Right hindlimb (tissue), 1 donor: ENCODE measurements around the gene SVIL.
"Not testable (repeated sequence)": the region's sequence is repeated elsewhere in the genome, so short reads cannot be mapped to it uniquely, and the experiment has no call there.

Experiments
- DNase-seq: peaks from one replicate; pipeline ENCODE4 v3.0.0-alpha.2; 2018

SVIL gene

DNA sequence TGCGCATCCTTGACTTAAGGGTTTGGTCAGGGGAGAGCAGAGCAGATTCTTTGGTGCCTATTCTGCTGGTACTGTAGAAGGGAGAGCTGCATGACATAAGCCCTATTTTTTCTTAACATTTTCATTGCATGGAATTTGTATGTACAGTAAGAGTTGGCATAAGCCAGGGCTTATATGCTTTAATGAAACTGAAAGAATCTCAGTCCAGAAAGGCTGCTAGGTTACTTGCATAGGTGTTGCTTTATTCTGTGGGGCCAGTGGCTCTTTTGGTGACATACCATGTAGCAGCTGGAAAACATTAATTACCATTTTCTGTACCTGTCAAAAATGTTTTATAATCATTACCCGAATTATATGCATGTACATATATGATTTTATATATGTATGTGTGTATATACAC, 193.8 kb downstream of the SVIL start:
- no peak for DNase-seq

DNA sequence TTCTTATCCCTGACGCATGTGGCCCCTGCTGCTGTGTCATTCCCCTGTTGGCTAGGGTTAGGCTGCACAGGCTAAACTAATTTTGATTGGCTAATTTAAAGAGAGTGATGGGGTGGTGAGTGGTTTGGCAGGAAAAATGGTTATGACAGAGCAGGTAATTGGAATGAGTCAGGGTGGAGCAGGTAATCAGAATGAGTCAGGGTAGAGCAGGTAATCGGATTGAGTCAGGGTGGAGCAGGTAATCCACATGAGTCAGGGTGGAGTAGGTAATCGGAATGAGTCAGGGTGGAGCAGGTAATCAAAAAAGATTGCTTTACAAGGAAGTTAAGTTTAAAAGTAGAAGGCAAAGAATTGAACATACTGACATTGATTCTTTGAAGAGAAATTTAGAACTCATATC, 195.8 kb downstream of the SVIL start:
- DNase-seq, result not testable (repeated sequence)

DNA sequence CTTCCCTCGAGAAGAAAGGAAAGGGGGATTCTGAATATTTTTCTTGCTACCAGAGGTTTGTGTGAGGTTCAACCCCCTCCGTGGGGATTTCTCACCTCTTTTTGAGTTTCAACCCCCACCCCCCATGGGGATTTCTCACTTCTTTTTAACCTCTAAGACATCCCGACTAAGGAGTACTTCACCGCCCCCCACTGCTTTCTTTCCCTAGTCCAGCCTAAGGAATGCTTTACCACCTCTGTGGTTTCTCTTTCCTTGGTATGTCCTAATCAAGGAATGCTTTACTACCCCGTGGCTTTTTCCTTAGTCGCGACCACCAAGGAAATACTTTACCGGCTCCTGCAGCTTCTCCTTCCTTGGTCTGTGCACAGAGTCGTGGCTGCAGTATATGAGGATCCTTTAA, 196.5 kb downstream of the SVIL start:
- DNase-seq, result no peak

DNA sequence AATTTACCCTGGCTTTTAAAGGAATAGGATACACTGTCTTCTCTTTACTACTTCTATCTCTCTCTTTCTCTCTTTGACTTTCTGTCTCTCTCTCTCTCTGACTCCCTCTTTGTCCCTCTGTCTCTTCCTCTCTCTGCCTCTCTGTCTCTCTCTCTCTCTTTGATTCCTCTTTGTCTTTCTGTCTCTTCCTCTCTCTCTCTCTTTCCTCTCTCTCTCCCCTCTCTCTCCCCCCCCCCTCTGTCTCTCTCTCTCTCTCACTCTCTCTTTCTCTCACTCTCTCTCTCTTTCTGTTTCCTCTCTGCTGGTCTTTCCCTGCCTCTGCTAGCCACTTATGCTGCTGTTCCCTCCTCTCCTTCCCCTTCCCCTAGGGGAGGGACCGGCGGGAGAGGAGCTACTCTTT, 196.9 kb downstream of the SVIL start:
- DNase-seq, result no peak

DNA sequence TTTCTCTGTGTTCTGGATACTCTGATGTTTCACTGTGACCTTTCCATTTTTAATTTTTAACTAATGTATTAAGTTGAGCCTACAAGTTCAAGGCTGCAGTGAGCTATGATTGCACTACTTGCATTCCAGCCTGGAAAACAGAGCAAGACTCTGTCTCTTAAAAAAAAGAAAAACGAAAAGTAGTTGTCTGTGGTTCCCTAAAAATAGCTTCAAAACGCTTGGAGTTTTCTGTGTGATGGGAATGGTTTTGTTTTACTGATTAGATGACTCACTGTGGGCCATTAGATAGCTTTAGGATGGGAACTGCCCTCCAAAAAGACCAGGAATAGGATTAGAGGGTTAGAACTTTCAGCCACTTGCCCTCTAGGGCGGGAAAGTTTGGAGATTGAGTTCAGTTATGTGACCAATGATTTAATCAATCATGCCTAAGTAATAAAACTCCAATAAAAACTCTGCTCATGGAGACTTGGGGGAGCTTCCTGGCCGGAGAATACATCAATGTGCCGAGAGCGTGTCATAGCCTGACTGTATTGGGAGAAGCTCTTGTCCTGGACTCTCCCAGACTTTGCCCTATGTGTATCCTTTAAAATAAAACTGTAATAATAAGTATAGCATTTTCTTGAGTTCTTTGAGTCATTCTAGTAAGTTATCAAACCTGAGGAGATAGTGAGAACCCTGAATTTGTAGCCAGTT, 198.8 kb downstream of the SVIL start:
- no peak for DNase-seq

DNA sequence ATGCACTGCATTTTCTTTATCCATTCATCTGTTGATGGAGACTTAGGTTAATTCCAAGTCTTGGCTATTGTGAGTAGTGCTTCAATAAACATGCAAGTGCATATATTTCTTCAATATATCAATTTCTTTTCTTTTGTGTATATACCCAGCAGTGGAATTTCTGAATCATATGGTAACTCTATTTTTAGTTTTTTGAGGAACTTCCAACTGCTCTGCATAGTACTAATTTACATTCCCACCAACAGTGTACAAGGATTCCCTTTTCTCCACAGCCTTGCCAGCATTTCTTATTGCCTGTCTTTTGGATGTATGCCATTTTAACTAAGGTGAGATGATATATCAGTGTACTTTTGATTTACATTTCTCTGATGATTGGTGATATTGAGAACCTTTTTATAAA, 200.7 kb downstream of the SVIL start:
- no peak for DNase-seq

DNA sequence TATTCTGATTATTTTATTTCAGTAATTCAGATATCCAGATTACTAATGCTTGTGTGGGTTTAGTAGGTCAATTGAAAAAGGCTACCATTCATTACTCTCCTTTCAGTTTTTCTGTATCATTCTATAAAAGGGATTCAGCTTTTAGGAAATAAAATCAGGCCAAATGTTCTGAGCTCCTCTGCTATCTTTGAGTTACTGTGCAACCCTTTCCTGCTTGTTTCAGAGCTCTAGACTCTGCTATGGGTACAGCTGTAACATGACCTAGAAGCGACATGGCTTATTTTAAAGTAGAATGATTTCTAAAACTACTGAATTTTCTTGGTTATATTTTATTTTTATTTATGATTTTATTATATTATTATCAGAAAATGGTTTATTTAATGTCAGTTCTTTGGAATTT, 203.1 kb downstream of the SVIL start:
- DNase-seq, result no peak

DNA sequence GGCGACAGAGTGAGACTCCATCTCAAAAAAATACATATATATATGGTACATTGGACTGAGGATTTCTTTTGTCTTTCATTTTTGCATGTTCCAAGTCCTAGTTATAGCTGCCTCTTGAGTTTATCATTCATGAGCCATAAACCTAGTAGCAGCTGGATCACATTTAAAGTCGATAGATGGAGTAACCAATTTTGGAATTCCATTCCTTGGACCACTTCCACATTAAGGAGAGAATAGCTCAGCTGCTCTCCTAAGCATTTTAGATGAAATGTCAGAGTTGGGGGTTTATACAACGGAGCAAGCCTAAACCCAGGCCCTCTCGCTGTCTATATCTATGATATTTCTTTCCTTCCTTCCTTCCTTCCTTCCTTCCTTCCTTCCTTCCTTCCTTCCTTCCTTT, 204.7 kb downstream of the SVIL start:
- no peak for DNase-seq

DNA sequence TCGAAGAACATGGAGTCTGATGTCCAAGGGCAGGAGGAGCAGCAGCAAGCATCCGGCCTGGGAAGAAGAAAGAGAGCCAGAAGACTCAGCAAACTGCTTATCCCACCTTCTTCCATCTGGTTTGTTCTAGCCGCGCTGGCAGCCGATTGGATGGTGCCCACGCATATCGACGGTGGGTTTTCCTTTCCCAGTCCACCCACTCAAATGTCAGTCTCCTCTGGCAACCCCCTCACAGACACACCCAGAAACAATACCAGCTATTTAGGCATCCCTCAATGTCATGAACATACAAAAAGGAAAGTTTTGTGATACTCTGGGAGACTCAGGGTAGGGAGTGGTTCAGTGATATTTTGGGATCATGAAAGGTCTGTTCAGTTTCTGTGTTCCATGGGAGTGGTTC, 206.3 kb downstream of the SVIL start:
- DNase-seq, result no peak

DNA sequence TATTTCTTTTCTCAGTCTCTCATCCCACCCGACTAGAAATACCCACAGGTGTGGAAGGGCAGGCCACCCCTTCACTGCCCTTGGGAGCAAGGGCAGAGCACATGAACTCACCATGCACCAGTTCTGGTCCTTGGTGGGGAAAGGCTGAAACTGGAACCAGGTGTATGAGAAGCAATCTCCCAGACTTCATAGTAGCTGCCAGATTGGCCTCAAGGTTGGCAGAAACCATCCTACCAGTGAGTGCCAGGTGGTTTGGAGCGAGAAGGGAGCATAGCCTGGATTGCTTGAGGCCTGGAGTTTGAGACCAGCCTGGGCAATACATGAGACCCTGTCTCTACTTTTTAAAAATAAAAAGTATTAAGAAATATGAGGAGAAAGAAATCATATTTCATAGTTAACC, 207.1 kb downstream of the SVIL start:
- DNase-seq, result no peak

DNA sequence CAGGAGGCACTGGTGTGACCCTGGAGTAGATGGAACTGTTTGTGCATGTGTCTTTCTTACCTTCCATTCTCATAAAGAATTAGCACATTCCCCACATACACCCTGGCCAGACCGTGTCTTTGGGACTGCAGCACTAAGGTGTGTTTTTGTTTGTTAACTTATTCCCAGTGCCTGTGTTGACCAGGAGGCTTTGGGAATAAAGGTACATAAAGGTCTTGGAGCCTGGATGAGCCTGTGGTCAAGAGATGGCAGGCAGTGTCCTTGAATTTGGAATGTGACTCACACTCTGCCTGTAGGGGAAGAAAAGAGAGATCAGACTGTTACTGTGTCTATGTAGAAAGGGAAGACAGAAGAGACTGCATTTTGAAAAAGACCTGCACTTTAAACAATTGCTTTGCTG, 208.4 kb downstream of the SVIL start:
- DNase-seq, result no peak

DNA sequence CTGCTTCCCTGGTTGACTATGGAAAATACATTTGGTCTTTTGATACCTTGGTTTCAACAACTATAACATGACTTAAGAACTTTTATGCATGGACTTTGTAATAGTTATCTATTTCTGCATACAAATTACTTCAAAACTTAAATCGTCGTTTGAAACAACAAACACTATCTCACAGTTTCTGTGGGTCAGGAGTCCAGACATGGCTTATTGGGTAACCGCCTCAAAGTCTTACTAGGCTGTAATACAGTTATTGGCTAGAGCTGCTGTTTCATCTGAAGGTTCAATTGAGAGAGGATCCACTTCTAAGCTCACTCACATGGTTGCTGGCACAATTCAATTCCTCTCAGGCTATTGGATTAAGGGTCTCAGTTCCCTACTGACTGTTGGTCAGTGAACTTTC, 210.8 kb downstream of the SVIL start:
- DNase-seq, result no peak

DNA sequence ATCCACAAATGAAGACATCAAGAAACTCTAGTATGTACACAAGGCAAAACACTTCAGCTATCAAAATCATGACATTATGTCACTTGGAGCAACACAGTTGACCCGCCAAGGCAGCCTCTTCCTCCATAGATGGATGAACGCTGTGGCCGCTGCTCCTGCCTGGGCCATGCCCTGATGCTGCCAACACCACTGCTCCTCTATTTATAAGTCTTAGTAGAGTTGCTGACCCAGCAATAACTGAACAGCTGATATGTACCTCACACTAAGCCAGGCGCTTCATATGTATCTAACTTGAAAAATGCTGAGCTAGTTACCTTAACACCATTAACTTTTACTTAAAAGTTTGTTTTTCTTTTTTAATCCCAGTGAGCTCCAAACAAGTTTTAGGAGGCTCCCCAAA, 214.0 kb downstream of the SVIL start:
- no peak for DNase-seq

DNA sequence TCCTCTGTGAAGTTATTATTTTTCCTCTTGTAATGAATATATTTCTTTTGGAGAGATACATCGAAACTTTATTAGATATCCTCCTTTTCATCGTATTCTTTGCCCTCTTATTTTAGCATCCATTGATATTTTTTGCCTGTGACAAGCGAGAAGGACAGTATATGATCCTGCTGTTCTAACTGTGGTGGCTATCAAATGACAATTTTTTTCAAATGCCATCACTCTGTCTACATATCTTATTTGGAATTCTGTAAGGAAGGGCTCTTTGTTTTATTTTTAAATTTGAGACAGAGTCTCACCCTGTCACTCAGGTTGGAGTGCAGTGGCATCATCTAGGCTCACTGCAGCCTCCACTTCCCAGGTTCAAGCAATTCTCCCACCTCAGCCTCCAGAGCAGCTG, 217.4 kb downstream of the SVIL start:
- DNase-seq, result no peak

DNA sequence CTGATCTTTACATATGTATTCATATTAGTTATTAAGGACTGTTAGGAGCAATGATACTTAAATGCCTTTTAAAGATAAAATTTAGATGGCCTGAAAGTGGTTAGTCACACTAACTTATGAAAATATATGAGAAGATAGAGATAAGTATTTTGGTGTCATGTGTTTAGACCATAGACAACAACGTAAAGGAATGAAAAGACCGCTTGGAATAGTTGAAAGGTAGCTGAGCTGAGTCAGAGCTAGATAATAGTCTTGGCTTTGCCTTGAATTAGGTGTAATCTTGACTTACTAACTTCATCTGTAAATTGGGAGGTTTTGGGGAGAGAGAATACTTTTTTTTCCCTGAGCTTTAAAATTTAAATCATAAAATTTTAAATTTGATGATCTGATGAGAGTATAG, 218.9 kb downstream of the SVIL start:
- DNase-seq, result no peak

DNA sequence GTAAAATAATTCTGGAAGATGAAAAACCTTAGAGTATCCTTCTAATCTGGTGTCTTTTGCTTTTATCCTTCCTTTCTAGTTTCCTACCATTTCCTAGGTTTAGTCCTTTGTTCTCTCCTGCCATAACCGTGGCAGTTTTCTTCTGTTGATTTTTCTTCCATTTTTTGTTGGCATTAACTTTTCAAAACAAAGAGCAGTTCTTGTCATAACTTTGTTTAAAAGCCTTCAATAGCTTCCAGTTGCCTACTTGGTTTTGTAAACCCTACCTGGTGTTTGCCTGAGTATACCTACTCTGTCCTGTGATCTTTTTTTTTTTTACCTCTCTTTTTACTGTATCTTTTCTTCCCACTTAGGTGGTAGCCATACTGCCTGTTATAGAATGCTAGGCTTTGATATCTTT, 220.3 kb downstream of the SVIL start:
- DNase-seq, result no peak

DNA sequence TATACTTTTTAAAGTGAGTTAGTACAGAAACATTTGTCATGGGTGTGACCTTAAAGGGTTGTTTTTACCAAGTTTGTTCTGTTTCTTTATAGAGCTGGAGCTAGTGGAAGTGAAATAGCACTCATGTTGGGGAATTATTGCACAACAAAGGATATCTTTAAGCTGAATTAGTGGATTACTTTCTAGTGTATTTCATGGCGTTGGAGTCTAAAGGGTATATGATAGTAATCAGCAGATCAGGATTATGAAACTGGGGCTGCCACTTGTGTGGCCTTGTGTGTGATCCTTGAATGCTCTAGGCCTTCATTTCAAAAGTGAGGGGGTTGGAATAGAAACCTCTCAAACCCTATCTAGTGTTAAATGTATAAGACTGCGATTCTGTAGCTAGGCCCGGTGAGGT, 222.3 kb downstream of the SVIL start:
- DNase-seq, result no peak

DNA sequence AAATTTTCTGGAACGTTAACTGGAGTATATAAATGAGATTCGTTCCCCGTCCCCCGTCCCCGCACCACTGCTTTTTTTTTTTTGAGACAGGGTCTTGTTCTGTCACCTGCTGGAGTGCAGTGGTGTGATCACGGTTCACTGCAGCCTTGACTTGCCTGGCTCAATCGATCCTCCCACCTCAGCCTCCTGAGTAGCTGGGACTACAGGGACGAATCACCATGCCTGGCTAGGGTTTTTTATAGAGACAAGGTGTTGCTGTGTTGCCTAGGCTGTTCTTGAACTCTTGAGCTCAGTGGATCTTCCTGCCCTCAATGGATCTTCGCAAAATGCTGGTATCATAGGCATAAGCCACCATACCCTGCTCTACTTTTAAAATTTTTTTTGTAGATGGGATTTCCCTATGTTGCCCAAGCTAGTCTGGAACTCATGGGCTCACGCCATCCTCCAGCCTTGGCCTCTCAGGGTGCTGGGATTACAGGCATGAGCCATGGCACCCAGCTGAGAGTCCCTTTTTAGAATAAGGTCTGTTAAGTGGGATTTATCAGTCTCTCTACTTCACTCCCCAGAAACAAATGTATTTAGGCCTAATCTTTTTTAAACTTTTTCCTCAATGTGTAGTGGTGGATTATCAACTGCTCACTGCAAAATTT, 223.0 kb downstream of the SVIL start:
- no peak for DNase-seq

DNA sequence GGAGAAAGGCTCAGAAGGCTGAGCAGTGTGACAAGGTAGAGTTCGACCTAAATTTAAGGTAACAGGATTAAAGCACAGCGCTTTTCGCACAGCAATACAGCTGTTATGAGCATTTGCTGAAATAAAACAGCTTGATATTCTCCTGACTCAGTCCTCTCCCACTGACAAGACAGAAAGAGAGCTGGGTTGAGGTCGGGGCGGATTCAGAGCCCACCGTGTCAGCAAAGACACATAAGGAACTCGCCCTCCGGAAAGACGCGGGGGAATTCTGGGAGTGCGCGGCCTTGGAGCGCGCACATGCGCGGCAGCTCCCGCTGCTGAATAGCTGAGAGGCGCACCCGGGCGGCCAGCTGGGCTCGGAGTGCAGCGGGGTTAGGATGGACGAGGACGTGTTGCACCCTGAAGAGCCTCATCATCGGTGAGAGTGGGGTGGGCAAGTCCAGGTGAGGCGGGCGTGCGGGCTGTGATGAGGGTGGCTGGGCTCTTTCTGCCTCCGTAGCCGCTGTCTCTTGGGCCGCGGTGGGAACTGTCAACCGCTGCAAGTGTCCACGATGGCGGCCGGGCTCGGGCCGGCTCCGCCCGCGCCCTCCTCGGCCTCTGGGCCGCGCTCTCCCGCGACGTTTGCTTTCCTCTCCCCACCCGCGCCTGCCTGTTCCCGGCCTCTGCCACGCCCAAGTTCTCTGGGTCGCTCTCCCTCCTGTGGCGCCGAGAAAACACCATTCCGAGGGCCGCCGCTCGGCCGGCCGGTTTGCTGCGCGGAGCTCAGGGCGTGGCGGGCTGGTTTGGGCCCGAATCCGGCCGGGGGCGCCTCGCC, 225.3 kb downstream of the SVIL start:
- peak; percentile 84 for DNase-seq

DNA sequence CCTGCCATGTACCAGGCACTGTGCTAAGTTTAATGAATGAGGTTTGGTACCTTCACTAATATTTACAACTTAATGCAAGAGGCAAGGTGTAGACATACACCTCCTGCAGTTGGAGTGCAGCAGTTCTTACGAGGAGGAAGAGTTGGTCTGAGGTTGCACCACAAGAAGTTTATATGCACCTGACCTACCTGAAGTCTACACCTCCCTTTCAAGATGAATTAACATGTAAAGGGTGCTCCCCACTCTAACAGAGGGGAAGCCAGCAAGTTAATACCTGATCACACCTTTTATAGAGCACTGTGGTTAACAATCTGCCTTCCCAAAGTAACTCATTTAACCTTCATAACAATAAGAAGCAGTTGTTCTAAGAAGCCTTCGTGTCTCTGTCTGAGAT, 225.9 kb downstream of the SVIL start:
- DNase-seq, result no peak
